Right lobe of liver (tissue), 6 donors: ENCODE results near the gene CLPTM1. TPM values are rescaled to one million over a fixed set of nuclear protein-coding genes. Genes with fewer than 3 reads are reported as not detected.
"Not testable (repeated sequence)": the region's sequence is repeated elsewhere in the genome, so short reads cannot be mapped to it uniquely, and the experiment has no call there.

ENCODE experiments used
- ATAC-seq, 4 donors: fragments of 200-7000 bp; cut with Tn5 transposase; one replicate each; pipeline ENCODE4 v1.9.1; 2020; ENCODE audit warnings: mild to moderate bottlenecking in 4 of 4, moderate library complexity in 4 of 4
- DNase-seq, 3 donors: peaks; one replicate each; pipeline ENCODE4 v3.0.0-alpha.2; 2020
- H3K27ac ChIP-seq, 3 donors: fragments of 200-600 bp; one replicate each; pipeline ENCODE4 v1.8.0; 2022
- H3K27me3 ChIP-seq, 2 donors: fragments of 200-600 bp; one replicate each; pipeline ENCODE4 v1.8.0; 2022
- H3K36me3 ChIP-seq, 4 donors: fragments of 200-600 bp; sonication (generic) in 1 of 4; one replicate each; pipeline versions ENCODE4 v1.5.1 to v1.8.0; 2017 to 2022; ENCODE audit warnings: control low read depth in 1 of 4
- H3K4me1 ChIP-seq, 4 donors: fragments of 200-600 bp; sonication (generic) in 1 of 4; one replicate each; pipeline versions ENCODE4 v1.5.1 to v1.8.0; 2017 to 2022; ENCODE audit warnings: control low read depth in 1 of 4
- H3K4me3 ChIP-seq, 3 donors: fragments of 200-600 bp; one replicate each; pipeline ENCODE4 v1.8.0; 2022
- H3K9me3 ChIP-seq, 4 donors: fragments of 200-600 bp; sonication (generic) in 1 of 4; one replicate each; pipeline versions ENCODE4 v1.5.1 to v1.8.0; 2017 to 2022; ENCODE audit warnings: control low read depth in 1 of 4
- POLR2A ChIP-seq: fragments of 450-650 bp; IDR thresholded peaks from one replicate; pipeline ENCODE4 v1.6.1; 2017; ENCODE audit warnings: antibody characterized with exemption, mild to moderate bottlenecking
- WGBS: methylation state at CpG from one replicate; pipeline ENCODE4 v1.1.6; 2018; ENCODE audit warnings: low coverage, low lambda C conversion rate; ENCODE audit not compliant: insufficient coverage; ENCODE audit errors: missing lambda C conversion rate; 5-methylcytosine and 5-hydroxymethylcytosine counted together
- intact Hi-C, 2 donors: fragments of 100-400 bp; cut with DNase I; formaldehyde crosslinking; loops; one replicate each; pipeline versions ENCODE4 v1.11.2 to v1.14.1; 2022
- total RNA-seq, 6 experiments: library from RNA; depleted of rRNA in 2 of 6; stranded (reverse); fragments of >200 nt in 2 of 6; fragmentation: NEBNext Ultra II Directional in 3 of 6; extraction: Animal tissue kit (Norgen Biotek cat#: 25700) in 3 of 6; gene quantifications; one replicate each; pipeline versions ENCODE4 v1.1.0 to v1.2.4, GENCODE V29; 2016 to 2023
- TF ChIP-seq, protein P1 (sequence below), 4 donors: fragments of 200-600 bp in 3 of 4; fragments of 450-650 bp in 1 of 4; IDR thresholded peaks; one replicate each; pipeline versions ENCODE4 v1.5.1 to v1.8.0; 2016 to 2022; ENCODE audit warnings: antibody characterized with exemption in 4 of 4, mild to moderate bottlenecking in 2 of 4
- donor health status: DM: no; HTN: yes; CAD: no.
- donor health status: DM: no; HTN: no; CAD: no.
- donor health status: DM: no; HTN: no; CAD: no.
- donor health status: DM: no; HTN: yes; CAD: no.
- donor health status: DM: no; HTN: yes; CAD: no.

CLPTM1 gene
- total RNA-seq, 6 experiments from 2014 or later, result 78.7 to 90.6 (median 83.9) TPM

DNA sequence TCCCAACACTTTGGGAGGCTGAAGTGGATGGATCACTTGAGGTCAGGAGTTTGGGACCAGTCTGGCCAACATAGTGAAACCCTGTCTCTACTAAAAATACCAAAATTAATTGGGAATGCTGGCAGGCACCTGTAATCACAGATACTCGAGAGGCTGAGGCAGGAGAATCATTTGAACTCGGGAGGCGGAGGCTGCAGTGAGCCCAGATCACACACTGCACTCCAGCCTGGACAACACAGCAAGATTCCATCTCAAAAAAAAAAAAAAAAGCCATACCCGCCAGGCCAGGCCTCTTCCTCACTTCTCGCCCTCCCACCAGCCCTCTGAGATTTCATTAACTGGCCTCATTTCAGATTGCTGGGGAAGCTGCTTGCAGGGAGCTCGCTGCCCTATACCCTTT lies 38.3 kb downstream of the CLPTM1 start:
- intact Hi-C loops, result no loop called here
- no peaks in the 10 kb centered on the region for H3K9me3 ChIP-seq
- DNase-seq (no peak), ATAC-seq (no peak)
- TF ChIP-seq POLR2A, result no peak
- TF ChIP-seq, protein P1, sequence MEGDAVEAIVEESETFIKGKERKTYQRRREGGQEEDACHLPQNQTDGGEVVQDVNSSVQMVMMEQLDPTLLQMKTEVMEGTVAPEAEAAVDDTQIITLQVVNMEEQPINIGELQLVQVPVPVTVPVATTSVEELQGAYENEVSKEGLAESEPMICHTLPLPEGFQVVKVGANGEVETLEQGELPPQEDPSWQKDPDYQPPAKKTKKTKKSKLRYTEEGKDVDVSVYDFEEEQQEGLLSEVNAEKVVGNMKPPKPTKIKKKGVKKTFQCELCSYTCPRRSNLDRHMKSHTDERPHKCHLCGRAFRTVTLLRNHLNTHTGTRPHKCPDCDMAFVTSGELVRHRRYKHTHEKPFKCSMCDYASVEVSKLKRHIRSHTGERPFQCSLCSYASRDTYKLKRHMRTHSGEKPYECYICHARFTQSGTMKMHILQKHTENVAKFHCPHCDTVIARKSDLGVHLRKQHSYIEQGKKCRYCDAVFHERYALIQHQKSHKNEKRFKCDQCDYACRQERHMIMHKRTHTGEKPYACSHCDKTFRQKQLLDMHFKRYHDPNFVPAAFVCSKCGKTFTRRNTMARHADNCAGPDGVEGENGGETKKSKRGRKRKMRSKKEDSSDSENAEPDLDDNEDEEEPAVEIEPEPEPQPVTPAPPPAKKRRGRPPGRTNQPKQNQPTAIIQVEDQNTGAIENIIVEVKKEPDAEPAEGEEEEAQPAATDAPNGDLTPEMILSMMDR (IDR thresholded peaks at IDR 0.05), result no peak
- peaks cover 0 to 25% (median 12%) of the 10 kb centered on the region in 4 donors for H3K36me3 ChIP-seq
- no peak overlapping the region for H3K4me3 ChIP-seq
- H3K27ac ChIP-seq, result no peak overlapping the region
- no peaks in the 10 kb centered on the region for H3K4me1 ChIP-seq
- H3K27me3 ChIP-seq, result no peaks in the 10 kb centered on the region
- 65% methylated on average over 2 of the region's 6 CpGs for WGBS

DNA sequence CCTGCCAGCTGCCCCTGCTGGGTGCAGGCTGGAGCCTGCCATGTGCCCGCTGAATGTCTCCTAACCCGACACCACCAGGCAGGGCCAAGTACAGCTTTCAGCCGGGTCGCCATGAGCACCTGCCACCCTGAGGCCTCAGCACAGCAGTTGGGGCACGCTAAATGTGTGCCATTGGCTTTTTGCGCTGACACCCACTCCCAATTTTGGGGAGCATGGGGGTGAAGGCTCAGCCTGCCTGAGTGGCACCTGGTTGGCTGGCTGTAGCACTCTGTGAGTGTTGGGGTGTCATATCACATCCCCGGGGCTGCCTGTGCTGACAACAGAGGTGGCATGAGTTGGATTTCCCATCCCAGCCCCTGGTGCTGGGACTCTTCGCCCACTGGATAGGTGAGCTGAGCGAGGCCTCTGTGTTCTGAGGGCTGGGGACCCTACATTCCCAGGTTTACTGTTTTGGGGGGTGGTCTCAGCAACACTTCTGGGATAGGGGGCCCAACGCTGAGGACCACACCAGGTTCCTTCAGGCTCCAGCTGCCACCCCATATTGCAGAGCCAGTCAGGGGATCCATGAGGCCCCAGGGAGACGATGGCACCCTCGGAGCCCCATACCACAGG lies 38.9 kb downstream of the CLPTM1 start:
- Histone ChIP-seq H3K4me3 (no peak overlapping the region), H3K27me3 (no peaks in the 10 kb centered on the region), H3K36me3 (peaks cover 0 to 20% (median 10%) of the 10 kb centered on the region in 4 donors), H3K4me1 (no peaks in the 10 kb centered on the region), H3K9me3 (no peaks in the 10 kb centered on the region), H3K27ac (no peak overlapping the region)
- no CpG with 5 or more reads among the region's 12 CpGs for WGBS
- TF ChIP-seq POLR2A, result no peak
- TF ChIP-seq, protein P1 (IDR thresholded peaks at IDR 0.05), result no peak
- DNase-seq (no peak), ATAC-seq (peak in 1 of 4 donors; percentile 17)
- intact Hi-C loops, result no loop called here

DNA sequence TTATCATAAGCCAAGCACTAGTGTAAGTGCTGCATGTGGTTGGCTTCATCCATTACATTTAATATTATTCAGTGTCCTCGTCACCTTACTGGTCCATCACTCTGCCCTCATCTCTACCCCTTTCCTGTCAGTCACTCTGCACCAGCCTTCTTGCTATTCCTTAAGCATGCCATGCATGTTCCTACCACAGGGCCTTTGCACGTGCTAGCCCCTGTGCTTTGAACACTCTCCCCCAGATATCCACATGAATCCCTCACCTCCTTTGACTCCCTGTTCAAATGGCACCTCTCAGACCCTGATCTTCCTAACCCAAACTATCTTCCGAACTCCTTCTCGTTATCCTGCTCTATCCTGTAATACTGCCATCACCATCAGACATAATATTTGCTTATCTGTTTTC lies 42.8 kb downstream of the CLPTM1 start:
- DNase-seq (no peak), ATAC-seq (no peak)
- Histone ChIP-seq H3K4me1 (no peaks in the 10 kb centered on the region), H3K4me3 (no peak overlapping the region), H3K27me3 (no peaks in the 10 kb centered on the region), H3K9me3 (no peaks in the 10 kb centered on the region), H3K36me3 (peaks cover 0 to under 1% (median 0%) of the 10 kb centered on the region in 4 donors), H3K27ac (no peak overlapping the region)
- TF ChIP-seq, protein P1 (IDR thresholded peaks at IDR 0.05), result no peak
- no peak for TF ChIP-seq POLR2A
- intact Hi-C loops, result no loop called here
- WGBS, result 82% methylated on average over 4 of the region's 4 CpGs

DNA sequence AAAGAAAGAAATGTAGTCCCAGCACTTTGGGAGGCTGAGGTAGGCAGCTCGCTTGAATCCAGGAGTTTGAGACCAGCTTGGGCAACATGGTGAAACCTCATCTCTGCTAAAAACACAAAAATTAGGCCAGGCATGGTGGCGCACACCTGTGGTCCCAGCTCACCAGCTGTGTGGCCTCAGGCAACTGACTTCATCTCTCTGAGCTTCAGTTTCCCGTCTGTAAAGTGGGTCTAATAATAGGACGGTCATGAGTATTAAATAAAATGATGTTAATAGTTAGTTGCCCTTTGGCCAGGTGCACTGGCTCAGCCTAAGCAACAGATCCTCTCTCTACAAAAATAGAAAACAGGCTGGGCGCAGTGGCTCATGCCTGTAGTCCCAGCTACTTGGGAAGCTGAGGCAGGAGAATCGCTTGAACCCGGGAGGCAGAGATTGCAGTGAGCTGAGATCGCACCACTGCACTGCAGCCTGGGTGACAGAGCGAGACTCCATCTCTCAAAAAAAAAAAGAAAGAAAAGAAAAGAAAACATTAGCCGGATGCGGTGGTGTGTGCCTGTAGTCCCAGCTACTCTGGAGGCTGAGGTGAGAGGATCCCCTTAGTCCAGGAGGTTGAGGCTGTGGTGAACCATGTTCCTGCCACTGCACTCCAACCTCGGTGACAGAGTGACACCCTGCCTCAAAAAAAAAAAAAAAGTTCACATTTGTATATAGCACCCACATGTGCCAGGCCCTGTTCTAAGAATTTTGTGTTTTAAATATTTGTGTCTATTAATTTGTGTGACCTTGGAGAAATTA lies 44.1 kb downstream of the CLPTM1 start:
- H3K27ac ChIP-seq, DNase-seq, H3K9me3 ChIP-seq, H3K27me3 ChIP-seq, ATAC-seq, intact Hi-C loops, H3K36me3 ChIP-seq, H3K4me1 ChIP-seq, H3K4me3 ChIP-seq: not testable (repeated sequence)
- WGBS, result 58% methylated on average over 7 of the region's 12 CpGs

DNA sequence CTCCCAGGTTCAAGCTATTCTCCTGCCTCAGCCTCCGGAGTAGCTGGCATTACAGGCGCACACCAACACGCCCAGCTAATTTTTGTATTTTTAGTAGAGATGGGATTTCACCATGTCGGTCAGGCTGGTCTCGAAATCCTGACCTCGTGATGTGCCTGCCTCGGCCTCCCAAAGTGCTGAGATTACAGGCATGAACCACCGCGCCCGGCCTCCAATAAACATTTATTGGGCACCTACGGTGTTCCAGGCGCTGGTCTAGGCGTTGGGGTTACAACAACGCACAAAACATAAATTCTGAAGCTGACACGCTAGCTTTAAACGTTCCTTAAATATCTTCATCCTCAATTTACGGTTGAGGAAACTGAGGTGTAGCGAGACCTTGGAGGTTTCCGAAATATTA lies 45.5 kb downstream of the CLPTM1 start:
- H3K36me3 ChIP-seq, H3K4me1 ChIP-seq, H3K27me3 ChIP-seq, intact Hi-C loops, H3K9me3 ChIP-seq, ATAC-seq, DNase-seq: not testable (repeated sequence)
- H3K27ac ChIP-seq, result peak overlapping the region in 1 of 3 donors; percentile 64
- 71% methylated on average over 13 of the region's 19 CpGs for whole genome bisulfite sequencing
- peak overlapping the region in 1 of 3 donors; percentile 73 for H3K4me3 ChIP-seq
